D341Med (cell line): Measurements from ENCODE around the gene KRTAP12-1.
"Not testable (repeated sequence)": the region's sequence is repeated elsewhere in the genome, so short reads cannot be mapped to it uniquely, and the experiment has no call there.

ENCODE experiments used
- DNase-seq: peaks from one replicate; pipeline ENCODE4 v3.0.0; 2012; ENCODE audit warnings: low spot score

KRTAP12-1 gene

GRCh38 chr21:44644878-44645277 lies 37.1 kb downstream of the KRTAP12-1 start:
- no peak for DNase-seq

DNA sequence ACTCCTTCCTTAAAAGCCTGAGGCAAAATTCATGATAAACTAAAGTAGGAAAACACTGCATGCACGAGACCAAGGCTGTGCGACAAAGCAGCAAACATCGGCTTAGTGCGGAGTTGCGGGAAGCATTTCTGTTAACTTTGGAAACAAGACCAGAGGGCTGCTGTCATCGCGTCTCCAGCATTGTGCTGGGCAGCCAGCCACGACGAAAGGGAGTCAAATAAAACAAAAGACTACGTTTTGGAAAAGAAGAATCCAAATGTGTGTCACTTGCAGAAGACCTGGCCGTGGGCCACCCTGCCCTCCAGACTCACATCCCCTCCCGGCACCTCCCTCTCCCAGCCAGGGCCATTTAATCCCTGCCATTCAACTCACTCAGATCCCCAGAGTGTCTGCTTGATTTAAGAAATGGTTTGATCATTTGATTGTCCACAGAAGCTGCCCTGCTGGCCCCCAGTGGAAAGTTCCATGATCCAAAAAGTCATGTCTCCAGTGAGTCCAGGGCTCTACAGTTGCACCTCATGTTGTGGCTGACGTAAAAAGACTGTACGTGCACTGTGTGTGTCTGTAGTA lies 38.1 kb downstream of the KRTAP12-1 start:
- no peak for DNase-seq

DNA sequence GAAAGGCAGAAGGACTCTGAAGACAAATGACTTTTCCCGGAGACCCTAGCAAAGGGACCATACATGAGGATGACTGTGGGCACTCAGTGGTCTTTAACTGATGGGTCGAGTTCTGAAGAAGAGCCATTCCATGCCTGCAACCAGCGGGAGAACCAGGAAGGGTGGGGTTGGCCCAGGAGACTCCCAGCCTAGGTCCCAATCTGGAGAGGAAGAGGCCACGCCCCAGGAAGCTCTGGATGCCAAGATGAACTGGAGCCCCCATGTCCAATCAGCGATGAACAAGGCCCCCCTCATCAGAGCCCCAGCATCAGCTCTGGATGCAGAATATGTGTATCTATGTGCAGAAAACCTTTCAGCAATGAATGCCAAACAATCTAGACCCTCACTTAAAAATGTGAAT lies 41.2 kb downstream of the KRTAP12-1 start:
- no peak for DNase-seq

DNA sequence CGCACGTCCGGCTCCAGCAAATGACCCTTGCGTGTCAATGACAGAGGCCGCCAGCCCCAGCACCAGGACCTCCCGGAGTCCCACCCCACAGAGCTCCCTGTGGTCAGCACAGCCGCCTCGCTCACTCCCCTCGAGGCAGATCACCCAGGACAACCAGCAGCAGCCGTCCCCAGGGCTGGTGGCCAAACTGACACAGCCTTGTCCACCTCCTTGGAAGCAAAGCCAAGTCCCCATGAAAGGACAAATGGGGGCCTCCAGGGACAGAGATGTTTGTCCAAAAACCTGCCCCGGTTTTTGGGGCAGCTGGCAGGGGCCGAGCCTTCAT lies 42.7 kb downstream of the KRTAP12-1 start:
- no peak for DNase-seq

DNA sequence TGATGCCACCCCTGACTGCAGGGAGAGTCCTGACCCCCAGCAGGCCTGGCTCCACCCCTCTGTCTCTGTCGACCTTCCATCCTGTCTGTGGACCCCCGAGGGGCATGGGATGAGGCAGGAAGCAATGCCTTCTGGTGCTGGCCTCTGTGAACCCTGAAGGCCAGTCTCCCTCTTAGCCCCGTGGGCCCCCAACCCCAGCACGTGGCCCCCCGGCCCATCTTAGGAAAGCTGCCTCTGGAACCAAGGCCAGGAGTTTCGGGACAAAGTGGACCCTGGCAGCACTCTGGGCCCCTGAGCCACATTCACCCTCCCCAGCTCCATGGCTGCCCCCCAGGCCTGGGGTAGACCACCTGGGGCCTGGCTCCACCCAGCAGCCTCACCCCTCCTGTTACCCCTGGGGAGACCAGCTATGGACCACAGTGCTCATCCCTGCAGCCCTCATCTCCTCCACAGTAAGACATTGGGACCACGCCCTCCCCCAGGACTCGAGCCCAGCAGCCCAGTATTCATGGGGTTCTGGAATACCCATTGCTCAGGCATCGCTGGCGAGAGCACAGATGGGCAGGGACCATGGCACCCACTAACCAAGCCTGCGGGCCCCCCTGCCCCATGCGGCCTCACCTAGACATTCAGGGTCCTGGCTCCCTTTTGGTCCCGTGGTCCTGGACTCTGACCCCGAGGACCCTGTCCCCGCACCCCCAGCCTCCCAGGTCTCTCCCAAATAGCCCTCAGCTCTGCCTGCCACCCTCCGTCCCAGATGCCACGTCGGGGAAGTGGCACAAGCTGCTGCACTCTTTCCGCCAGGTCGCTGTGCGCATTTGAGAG lies 43.2 kb downstream of the KRTAP12-1 start:
- DNase-seq, result not testable (repeated sequence)

DNA sequence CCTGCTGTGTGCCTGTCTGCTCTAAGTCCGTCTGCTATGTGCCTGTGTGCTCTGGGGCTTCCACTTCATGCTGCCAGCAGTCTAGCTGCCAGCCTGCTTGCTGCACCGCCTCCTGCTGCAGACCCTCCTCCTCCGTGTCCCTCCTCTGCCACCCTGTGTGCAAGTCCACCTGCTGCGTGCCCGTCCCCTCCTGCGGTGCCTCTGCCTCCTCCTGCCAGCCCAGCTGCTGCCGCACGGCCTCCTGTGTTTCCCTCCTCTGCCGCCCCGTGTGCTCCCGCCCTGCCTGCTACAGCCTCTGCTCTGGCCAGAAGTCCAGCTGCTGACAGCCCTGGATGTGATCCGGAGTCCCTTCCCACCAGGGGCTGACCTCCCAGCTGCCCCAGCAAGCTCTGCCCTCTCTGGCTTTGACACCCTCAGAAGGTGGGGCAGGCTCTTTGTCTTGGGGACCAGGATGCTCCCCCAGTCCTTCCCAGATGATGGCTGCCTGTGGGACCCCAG lies 44.1 kb downstream of the KRTAP12-1 start:
- DNase-seq, result not testable (repeated sequence)

DNA sequence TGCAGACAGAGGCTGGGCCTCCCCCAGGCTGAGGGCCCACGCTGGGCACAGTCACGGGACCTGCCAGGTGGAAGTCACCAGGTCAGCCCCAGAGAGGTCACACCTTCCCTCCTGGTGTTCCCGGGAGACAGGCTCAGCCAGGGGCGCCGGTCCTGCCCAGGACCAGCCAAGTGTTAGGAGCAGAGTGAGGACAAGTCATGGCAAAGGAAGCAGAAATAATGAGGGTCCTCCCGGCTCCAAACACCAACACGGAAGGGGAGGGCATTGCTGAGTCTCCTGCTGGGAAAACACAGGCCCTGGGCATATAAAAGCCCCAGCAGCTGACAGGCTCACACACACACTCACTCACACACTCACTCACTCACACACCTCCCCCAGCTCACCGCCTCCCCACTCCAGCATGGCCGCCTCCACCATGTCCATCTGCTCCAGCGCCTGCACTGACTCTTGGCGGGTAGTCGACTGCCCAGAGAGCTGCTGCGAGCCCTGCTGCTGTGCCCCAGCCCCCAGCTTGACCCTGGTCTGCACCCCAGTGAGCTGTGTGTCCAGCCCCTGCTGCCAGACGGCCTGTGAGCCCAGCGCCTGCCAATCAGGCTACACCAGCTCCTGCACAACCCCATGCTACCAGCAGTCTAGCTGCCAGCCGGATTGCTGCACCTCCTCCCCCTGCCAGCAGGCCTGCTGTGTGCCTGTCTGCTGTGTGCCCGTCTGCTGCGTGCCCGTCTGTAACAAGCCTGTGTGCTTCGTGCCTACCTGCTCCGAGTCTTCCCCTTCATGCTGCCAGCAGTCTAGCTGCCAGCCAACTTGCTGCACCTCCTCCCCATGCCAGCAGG lies 44.7 kb downstream of the KRTAP12-1 start, which contains the start of gene KRTAP10-10:
Gene KRTAP10-10, plus strand, starts transcription at position 339 of the 833 bp plus-strand sequence. Its CDS starts 62 bp downstream, at position 401.
- DNase-seq, result no peak

DNA sequence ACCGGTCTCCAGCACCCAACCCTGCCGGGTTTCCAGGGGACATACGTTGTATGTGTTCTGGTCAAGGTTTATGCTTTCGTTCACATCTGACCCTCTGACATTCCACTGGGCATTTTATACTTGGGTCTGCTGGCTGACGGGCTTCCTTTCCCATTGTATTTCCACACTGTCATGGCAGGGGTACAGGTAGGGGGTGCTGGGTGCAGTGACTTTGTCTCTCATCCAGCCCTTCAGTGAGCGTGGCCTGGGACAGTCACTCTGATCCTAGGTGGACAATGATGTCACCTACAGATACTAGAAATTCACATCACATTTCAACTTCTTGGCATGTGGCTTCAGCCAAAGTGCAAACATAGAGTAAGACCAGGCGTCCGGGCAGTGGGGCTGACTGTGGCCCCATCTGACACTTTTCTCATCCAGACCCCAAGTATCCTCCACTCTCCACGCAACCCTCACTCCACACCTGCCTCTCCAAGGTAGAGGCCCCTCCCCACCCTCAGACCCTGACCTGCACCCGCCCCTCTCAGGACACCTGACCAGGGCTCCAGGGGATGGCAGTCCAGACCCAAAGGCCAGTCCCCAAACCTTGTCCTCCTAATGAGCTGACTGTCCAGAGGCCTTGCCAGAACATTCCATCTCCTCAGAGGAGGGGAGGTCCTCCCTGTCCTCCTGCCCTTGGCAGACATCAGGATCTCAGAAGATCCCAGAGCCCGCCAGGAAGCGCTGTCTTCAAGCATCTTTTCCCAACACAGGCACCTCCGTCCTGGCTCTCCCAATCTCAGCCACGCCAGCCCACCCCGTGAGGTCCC lies 45.5 kb downstream of the KRTAP12-1 start:
- no peak for DNase-seq

- DNase-seq, result no peak
Observed at GRCh38 chr21:44632067-44632466, 49.9 kb downstream of the KRTAP12-1 start.
